ENCODE measurements around the gene EDIL3.

The EDIL3 gene

GRCh38 chr5:84125216-84125615 lies 259.5 kb downstream of the EDIL3 start:
- TF ChIP-seq POLR2A (IDR thresholded peaks at IDR 0.05; ENCODE audit: low read depth, low read length), result no peak
- no peak for TF ChIP-seq TAF1 (IDR thresholded peaks at IDR 0.05; ENCODE audit: low read depth, low read length)
- no peak for TF ChIP-seq POLR2AphosphoS5 (IDR thresholded peaks at IDR 0.05; ENCODE audit: low read depth, low read length)
- no peak for TF ChIP-seq SPI1 (IDR thresholded peaks at IDR 0.05; ENCODE audit: low read depth, low read length)
- TF ChIP-seq PAX5 (IDR thresholded peaks at IDR 0.05; ENCODE audit: insufficient read depth, low read length, severe bottlenecking), result no peak
- TF ChIP-seq POU2F2 (IDR thresholded peaks at IDR 0.05; ENCODE audit: low read depth, low read length), result no peak
- DNase-seq (ENCODE audit: insufficient read length, low spot score) (no peak), FAIRE-seq (no peak)

GRCh38 chr5:84119252-84119651 lies 265.4 kb downstream of the EDIL3 start:
- no peak for DNase-seq (ENCODE audit: insufficient read length, low spot score)
- no peak for FAIRE-seq
- no peak for TF ChIP-seq POLR2A (IDR thresholded peaks at IDR 0.05; ENCODE audit: low read depth, low read length)
- no peak for TF ChIP-seq POU2F2 (IDR thresholded peaks at IDR 0.05; ENCODE audit: low read depth, low read length)
- TF ChIP-seq PAX5 (IDR thresholded peaks at IDR 0.05; ENCODE audit: insufficient read depth, low read length, severe bottlenecking), result no peak
- TF ChIP-seq TAF1 (IDR thresholded peaks at IDR 0.05; ENCODE audit: low read depth, low read length), result no peak
- no peak for TF ChIP-seq POLR2AphosphoS5 (IDR thresholded peaks at IDR 0.05; ENCODE audit: low read depth, low read length)

- DNase-seq (ENCODE audit: insufficient read length, low spot score) (no peak), FAIRE-seq (no peak)
- TF ChIP-seq POU2F2 (IDR thresholded peaks at IDR 0.05; ENCODE audit: low read depth, low read length), result no peak
- TF ChIP-seq SPI1 (IDR thresholded peaks at IDR 0.05; ENCODE audit: low read depth, low read length), result no peak
- TF ChIP-seq POLR2AphosphoS5 (IDR thresholded peaks at IDR 0.05; ENCODE audit: low read depth, low read length), result no peak
- no peak for TF ChIP-seq TAF1 (IDR thresholded peaks at IDR 0.05; ENCODE audit: low read depth, low read length)
- no peak for TF ChIP-seq PAX5 (IDR thresholded peaks at IDR 0.05; ENCODE audit: insufficient read depth, low read length, severe bottlenecking)
- TF ChIP-seq POLR2A (IDR thresholded peaks at IDR 0.05; ENCODE audit: low read depth, low read length), result no peak
These were observed 266.1 kb downstream of the EDIL3 start for GRCh38 chr5:84118551-84118950.

- FAIRE-seq (no peak), DNase-seq (ENCODE audit: insufficient read length, low spot score) (no peak)
- TF ChIP-seq PAX5 (IDR thresholded peaks at IDR 0.05; ENCODE audit: insufficient read depth, low read length, severe bottlenecking) (no peak), POLR2AphosphoS5 (IDR thresholded peaks at IDR 0.05; ENCODE audit: low read depth, low read length) (no peak), SPI1 (IDR thresholded peaks at IDR 0.05; ENCODE audit: low read depth, low read length) (no peak)
These were observed 269.0 kb downstream of the EDIL3 start for GRCh38 chr5:84115727-84116126.

- FAIRE-seq (no peak), DNase-seq (ENCODE audit: insufficient read length, low spot score) (no peak)
- TF ChIP-seq POU2F2 (IDR thresholded peaks at IDR 0.05; ENCODE audit: low read depth, low read length) (no peak), POLR2AphosphoS5 (IDR thresholded peaks at IDR 0.05; ENCODE audit: low read depth, low read length) (no peak), PAX5 (IDR thresholded peaks at IDR 0.05; ENCODE audit: insufficient read depth, low read length, severe bottlenecking) (no peak), TAF1 (IDR thresholded peaks at IDR 0.05; ENCODE audit: low read depth, low read length) (no peak), SPI1 (IDR thresholded peaks at IDR 0.05; ENCODE audit: low read depth, low read length) (no peak), POLR2A (IDR thresholded peaks at IDR 0.05; ENCODE audit: low read depth, low read length) (no peak)
These were observed 271.2 kb downstream of the EDIL3 start for GRCh38 chr5:84113246-84114105.

- DNase-seq (ENCODE audit: insufficient read length, low spot score) (no peak), FAIRE-seq (no peak)
- TF ChIP-seq TAF1 (IDR thresholded peaks at IDR 0.05; ENCODE audit: low read depth, low read length), result no peak
- no peak for TF ChIP-seq SPI1 (IDR thresholded peaks at IDR 0.05; ENCODE audit: low read depth, low read length)
- TF ChIP-seq POLR2A (IDR thresholded peaks at IDR 0.05; ENCODE audit: low read depth, low read length), result no peak
- no peak for TF ChIP-seq POLR2AphosphoS5 (IDR thresholded peaks at IDR 0.05; ENCODE audit: low read depth, low read length)
- no peak for TF ChIP-seq PAX5 (IDR thresholded peaks at IDR 0.05; ENCODE audit: insufficient read depth, low read length, severe bottlenecking)
- no peak for TF ChIP-seq POU2F2 (IDR thresholded peaks at IDR 0.05; ENCODE audit: low read depth, low read length)
These were observed 291.9 kb downstream of the EDIL3 start for GRCh38 chr5:84092738-84093137.

GRCh38 chr5:84091127-84091799 lies 293.4 kb downstream of the EDIL3 start:
- DNase-seq (ENCODE audit: insufficient read length, low spot score), result no peak
- no peak for FAIRE-seq
- TF ChIP-seq POU2F2 (IDR thresholded peaks at IDR 0.05; ENCODE audit: low read depth, low read length) (no peak), PAX5 (IDR thresholded peaks at IDR 0.05; ENCODE audit: insufficient read depth, low read length, severe bottlenecking) (no peak), POLR2AphosphoS5 (IDR thresholded peaks at IDR 0.05; ENCODE audit: low read depth, low read length) (no peak), SPI1 (IDR thresholded peaks at IDR 0.05; ENCODE audit: low read depth, low read length) (no peak), TAF1 (IDR thresholded peaks at IDR 0.05; ENCODE audit: low read depth, low read length) (no peak), POLR2A (IDR thresholded peaks at IDR 0.05; ENCODE audit: low read depth, low read length) (no peak)

GRCh38 chr5:84088996-84089395 lies 295.7 kb downstream of the EDIL3 start:
- TF ChIP-seq POU2F2 (IDR thresholded peaks at IDR 0.05; ENCODE audit: low read depth, low read length) (no peak), TAF1 (IDR thresholded peaks at IDR 0.05; ENCODE audit: low read depth, low read length) (no peak), POLR2A (IDR thresholded peaks at IDR 0.05; ENCODE audit: low read depth, low read length) (no peak), PAX5 (IDR thresholded peaks at IDR 0.05; ENCODE audit: insufficient read depth, low read length, severe bottlenecking) (no peak), SPI1 (IDR thresholded peaks at IDR 0.05; ENCODE audit: low read depth, low read length) (no peak), POLR2AphosphoS5 (IDR thresholded peaks at IDR 0.05; ENCODE audit: low read depth, low read length) (no peak)
- DNase-seq (ENCODE audit: insufficient read length, low spot score), result no peak
- FAIRE-seq, result no peak

- TF ChIP-seq SPI1 (IDR thresholded peaks at IDR 0.05; ENCODE audit: low read depth, low read length) (no peak), POLR2A (IDR thresholded peaks at IDR 0.05; ENCODE audit: low read depth, low read length) (no peak), TAF1 (IDR thresholded peaks at IDR 0.05; ENCODE audit: low read depth, low read length) (no peak), POU2F2 (IDR thresholded peaks at IDR 0.05; ENCODE audit: low read depth, low read length) (no peak), POLR2AphosphoS5 (IDR thresholded peaks at IDR 0.05; ENCODE audit: low read depth, low read length) (no peak), PAX5 (IDR thresholded peaks at IDR 0.05; ENCODE audit: insufficient read depth, low read length, severe bottlenecking) (no peak)
- FAIRE-seq (no peak), DNase-seq (ENCODE audit: insufficient read length, low spot score) (no peak)
These were observed 298.2 kb downstream of the EDIL3 start for GRCh38 chr5:84086511-84086910.

All from GM12891 (cell line).